Measurements from ENCODE around the gene RPEL1. TPM values are rescaled to one million over a fixed set of nuclear protein-coding genes. Genes with fewer than 3 reads are reported as not detected.

RPEL1 gene
- total RNA-seq, 1 experiment from 2014 or later = not detected

- Histone ChIP-seq H3K4me3 (ENCODE audit: low read length) (no peak overlapping the region), H3K36me3 (ENCODE audit: low read depth, low read length) (no peaks in the 10 kb centered on the region), H4K20me1 (ENCODE audit: low read length) (no peaks in the 10 kb centered on the region), H3K9me2 (replicated peaks; ENCODE audit: low read length) (no peaks in the 10 kb centered on the region), H3K4me1 (ENCODE audit: insufficient read depth, low read length) (peaks cover 9% of the 10 kb centered on the region), H3K4me2 (ENCODE audit: low read length) (no peak overlapping the region), H3K27ac (ENCODE audit: low read length) (no peak overlapping the region), H2AFZ (ENCODE audit: low read length) (no peak overlapping the region), H3F3A (ENCODE audit: low read length, unreplicated experiment) (no peaks in the 10 kb centered on the region), H3K27me3 (ENCODE audit: low read length) (peaks cover 10% of the 10 kb centered on the region; the same call in 1 of the 2 replicates), H3K9me3 (ENCODE audit: low read length) (no peaks in the 10 kb centered on the region), H3K79me2 (ENCODE audit: low read length) (no peaks in the 10 kb centered on the region), H3K9ac (ENCODE audit: low read length) (no peak overlapping the region)
- ATAC-seq (no peak), DNase-seq (no peak)
- no TSS peak for BruUV-seq (replicated peaks)
- intact Hi-C loops (cut with micrococcal nuclease) = no loop called here
- TF ChIP-seq, protein P1, sequence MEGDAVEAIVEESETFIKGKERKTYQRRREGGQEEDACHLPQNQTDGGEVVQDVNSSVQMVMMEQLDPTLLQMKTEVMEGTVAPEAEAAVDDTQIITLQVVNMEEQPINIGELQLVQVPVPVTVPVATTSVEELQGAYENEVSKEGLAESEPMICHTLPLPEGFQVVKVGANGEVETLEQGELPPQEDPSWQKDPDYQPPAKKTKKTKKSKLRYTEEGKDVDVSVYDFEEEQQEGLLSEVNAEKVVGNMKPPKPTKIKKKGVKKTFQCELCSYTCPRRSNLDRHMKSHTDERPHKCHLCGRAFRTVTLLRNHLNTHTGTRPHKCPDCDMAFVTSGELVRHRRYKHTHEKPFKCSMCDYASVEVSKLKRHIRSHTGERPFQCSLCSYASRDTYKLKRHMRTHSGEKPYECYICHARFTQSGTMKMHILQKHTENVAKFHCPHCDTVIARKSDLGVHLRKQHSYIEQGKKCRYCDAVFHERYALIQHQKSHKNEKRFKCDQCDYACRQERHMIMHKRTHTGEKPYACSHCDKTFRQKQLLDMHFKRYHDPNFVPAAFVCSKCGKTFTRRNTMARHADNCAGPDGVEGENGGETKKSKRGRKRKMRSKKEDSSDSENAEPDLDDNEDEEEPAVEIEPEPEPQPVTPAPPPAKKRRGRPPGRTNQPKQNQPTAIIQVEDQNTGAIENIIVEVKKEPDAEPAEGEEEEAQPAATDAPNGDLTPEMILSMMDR (conservative IDR thresholded peaks at IDR 0.05; ENCODE audit: low read depth, low read length) = no peak
- TF ChIP-seq EZH2 (IDR thresholded peaks at IDR 0.05; ENCODE audit: low read length, unreplicated experiment) (no peak), EZH2phosphoT487 (IDR thresholded peaks at IDR 0.05; ENCODE audit: borderline replicate concordance, low read length) (no peak)
- ChIA-PET POLR2A (ENCODE audit: unreplicated experiment) (no interaction called here), CTCF (no interaction called here)
Measured at GRCh38 chr10:103291588-103291987, 45.9 kb downstream of the RPEL1 start.

DNA sequence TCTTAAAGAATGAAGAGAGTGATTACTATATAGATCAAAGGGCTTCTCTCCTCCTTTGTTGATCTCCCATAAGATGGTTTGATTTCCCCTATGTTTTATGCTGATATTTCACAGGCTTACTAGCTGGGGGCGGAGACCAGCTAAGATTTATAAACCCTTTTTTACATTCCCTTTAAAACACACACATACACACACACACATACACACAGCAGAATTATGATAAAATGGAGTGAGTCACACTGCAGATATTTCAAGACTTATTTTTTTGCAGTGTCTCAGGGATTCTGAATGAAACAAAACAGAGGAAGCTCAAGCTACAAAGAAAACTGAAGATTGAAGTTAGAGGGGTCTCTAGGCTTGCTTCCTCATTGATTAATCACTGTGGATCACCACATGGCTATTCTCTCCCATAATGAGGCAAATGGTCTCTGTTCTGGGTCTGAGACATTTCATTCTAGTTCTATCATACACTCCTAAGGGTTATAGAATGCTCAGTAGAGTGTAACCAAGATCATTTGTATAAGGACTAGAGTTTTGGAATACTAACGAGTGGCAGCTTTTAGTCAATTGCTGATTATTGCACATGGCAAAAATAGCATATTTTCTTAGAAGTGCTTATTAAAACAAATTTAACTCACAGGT is 49.8 kb downstream of the RPEL1 start:
- POLR2A ChIA-PET (ENCODE audit: unreplicated experiment) = no interaction called here
- BruUV-seq (replicated peaks) = no TSS peak
- H3K4me2 ChIP-seq (ENCODE audit: low read length) = no peak overlapping the region

More for the DNA sequence above, 49.8 kb downstream of the RPEL1 start:
- DNase-seq = peak; percentile 63
- Histone ChIP-seq H3F3A (ENCODE audit: low read length, unreplicated experiment) (no peaks in the 10 kb centered on the region), H3K79me2 (ENCODE audit: low read length) (no peaks in the 10 kb centered on the region), H3K9ac (ENCODE audit: low read length) (no peak overlapping the region), H3K9me2 (replicated peaks; ENCODE audit: low read length) (no peaks in the 10 kb centered on the region), H3K9me3 (ENCODE audit: low read length) (no peaks in the 10 kb centered on the region), H2AFZ (ENCODE audit: low read length) (no peak overlapping the region), H3K4me1 (ENCODE audit: insufficient read depth, low read length) (peaks cover 9% of the 10 kb centered on the region), H3K27ac (ENCODE audit: low read length) (no peak overlapping the region), H3K36me3 (ENCODE audit: low read depth, low read length) (no peaks in the 10 kb centered on the region), H4K20me1 (ENCODE audit: low read length) (no peaks in the 10 kb centered on the region), H3K27me3 (ENCODE audit: low read length) (no peaks in the 10 kb centered on the region), H3K4me3 (ENCODE audit: low read length) (no peak overlapping the region)
- ATAC-seq = peak; percentile 86
- intact Hi-C loops (cut with micrococcal nuclease) = no loop called here
- CTCF ChIA-PET = no interaction called here
- TF ChIP-seq EZH2phosphoT487 (IDR thresholded peaks at IDR 0.05; ENCODE audit: borderline replicate concordance, low read length) (no peak), EZH2 (IDR thresholded peaks at IDR 0.05; ENCODE audit: low read length, unreplicated experiment) (no peak)
- TF ChIP-seq, protein P1 (conservative IDR thresholded peaks at IDR 0.05; ENCODE audit: low read depth, low read length) = no peak

Other genes with a start within 250 kb of the RPEL1 start
- gene NT5C2, start 52.6 kb upstream of the RPEL1 start, total RNA-seq (2014; rRNA removed) = 48.3 and 74.6 TPM in 2 replicates
- gene INA, start 31.3 kb downstream of the RPEL1 start, total RNA-seq (2014; rRNA removed) = not detected in 2 replicates
- gene PCGF6, start 105.3 kb downstream of the RPEL1 start, total RNA-seq (2014; rRNA removed) = 8.8 and 11.6 TPM in 2 replicates
- gene TAF5, start 122.1 kb downstream of the RPEL1 start, total RNA-seq (2014; rRNA removed) = 7.0 and 8.4 TPM in 2 replicates
- 66.1 and 111 TPM in 2 replicates for gene ATP5MK, start 150.6 kb downstream of the RPEL1 start, total RNA-seq (2014; rRNA removed)
- 41.9 and 50.9 TPM in 2 replicates for gene PDCD11, start 150.7 kb downstream of the RPEL1 start, total RNA-seq (2014; rRNA removed)
- 1.3 and 2.0 TPM in 2 replicates for gene CALHM2, start 206.5 kb downstream of the RPEL1 start, total RNA-seq (2014; rRNA removed)
- gene CALHM1, start 213.0 kb downstream of the RPEL1 start, total RNA-seq (2014; rRNA removed) = not detected in 2 replicates
- 2.3 and 4.1 TPM in 2 replicates for gene CALHM3, start 233.4 kb downstream of the RPEL1 start, total RNA-seq (2014; rRNA removed)
- 1.7 and 3.5 TPM in 2 replicates for gene NEURL1, start 247.8 kb downstream of the RPEL1 start, total RNA-seq (2014; rRNA removed)